Choroid plexus epithelial cell (primary cell): ENCODE measurements around the gene KCNC4.

Experiments used
- DNase-seq: peaks from one replicate; pipeline ENCODE4 v3.0.0-alpha.2; 2010; ENCODE audit warnings: low read depth
- H3K4me3 ChIP-seq: 2 replicates; pipeline ENCODE4 v1.5.1; 2011; ENCODE audit warnings: low read depth, mild to moderate bottlenecking, control low read depth, low read length, moderate library complexity
- TF ChIP-seq, protein P1 (sequence below): conservative IDR thresholded peaks from 2 replicates; pipeline ENCODE4 v1.5.1; 2011; ENCODE audit warnings: low read depth, mild to moderate bottlenecking, control low read depth, inconsistent platforms, low read length, moderate library complexity

Gene KCNC4

GRCh38 chr1:110209715-110210603, at the start of gene KCNC4:
TSS of gene KCNC4 (plus strand) at chr1:110210314. CDS start at chr1:110211500, 1,186 bp downstream.
- TF ChIP-seq, protein P1, sequence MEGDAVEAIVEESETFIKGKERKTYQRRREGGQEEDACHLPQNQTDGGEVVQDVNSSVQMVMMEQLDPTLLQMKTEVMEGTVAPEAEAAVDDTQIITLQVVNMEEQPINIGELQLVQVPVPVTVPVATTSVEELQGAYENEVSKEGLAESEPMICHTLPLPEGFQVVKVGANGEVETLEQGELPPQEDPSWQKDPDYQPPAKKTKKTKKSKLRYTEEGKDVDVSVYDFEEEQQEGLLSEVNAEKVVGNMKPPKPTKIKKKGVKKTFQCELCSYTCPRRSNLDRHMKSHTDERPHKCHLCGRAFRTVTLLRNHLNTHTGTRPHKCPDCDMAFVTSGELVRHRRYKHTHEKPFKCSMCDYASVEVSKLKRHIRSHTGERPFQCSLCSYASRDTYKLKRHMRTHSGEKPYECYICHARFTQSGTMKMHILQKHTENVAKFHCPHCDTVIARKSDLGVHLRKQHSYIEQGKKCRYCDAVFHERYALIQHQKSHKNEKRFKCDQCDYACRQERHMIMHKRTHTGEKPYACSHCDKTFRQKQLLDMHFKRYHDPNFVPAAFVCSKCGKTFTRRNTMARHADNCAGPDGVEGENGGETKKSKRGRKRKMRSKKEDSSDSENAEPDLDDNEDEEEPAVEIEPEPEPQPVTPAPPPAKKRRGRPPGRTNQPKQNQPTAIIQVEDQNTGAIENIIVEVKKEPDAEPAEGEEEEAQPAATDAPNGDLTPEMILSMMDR, result no peak
- peak within 1 kb of the TSS; percentile 46 for H3K4me3 ChIP-seq
- peak; percentile 47 for DNase-seq

DNA sequence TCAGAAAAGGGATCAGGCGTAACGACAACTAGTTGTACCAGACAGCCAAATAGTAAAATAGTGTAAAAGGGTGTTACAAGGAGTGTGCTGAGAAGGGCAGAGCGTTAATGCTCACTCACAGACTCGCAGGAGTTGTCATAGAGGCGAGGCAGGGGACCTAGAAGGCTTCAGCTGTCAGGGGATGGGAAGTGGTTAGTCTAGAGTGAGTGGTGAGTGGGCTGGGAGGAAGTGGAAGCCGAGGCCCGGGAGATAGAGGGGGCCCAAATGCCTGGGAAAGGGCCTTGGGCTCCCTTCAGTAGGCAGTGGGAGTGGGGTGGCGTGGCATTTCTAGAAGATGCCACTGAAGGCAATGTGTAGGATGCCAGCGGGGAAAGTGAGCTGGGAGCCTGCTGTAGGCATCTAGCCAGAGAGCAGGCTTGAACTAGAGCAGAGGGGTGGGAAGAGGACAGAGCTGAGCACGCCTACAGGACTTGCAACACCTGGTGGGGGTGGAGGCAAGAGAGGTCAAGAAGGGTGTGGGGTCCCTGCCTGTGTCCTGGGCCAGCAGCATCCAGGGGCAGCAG, 49.5 kb upstream of the KCNC4 start:
- DNase-seq, result no peak
- H3K4me3 ChIP-seq, result no peak overlapping the region
- TF ChIP-seq, protein P1, result no peak

- DNase-seq, result no peak
- TF ChIP-seq, protein P1, result no peak
- no peak overlapping the region for H3K4me3 ChIP-seq
These were observed 48.9 kb upstream of the KCNC4 start for GRCh38 chr1:110161165-110161564.

GRCh38 chr1:110161849-110162248, 48.3 kb upstream of the KCNC4 start:
- TF ChIP-seq, protein P1, result no peak
- DNase-seq, result no peak
- no peak overlapping the region for H3K4me3 ChIP-seq

DNA sequence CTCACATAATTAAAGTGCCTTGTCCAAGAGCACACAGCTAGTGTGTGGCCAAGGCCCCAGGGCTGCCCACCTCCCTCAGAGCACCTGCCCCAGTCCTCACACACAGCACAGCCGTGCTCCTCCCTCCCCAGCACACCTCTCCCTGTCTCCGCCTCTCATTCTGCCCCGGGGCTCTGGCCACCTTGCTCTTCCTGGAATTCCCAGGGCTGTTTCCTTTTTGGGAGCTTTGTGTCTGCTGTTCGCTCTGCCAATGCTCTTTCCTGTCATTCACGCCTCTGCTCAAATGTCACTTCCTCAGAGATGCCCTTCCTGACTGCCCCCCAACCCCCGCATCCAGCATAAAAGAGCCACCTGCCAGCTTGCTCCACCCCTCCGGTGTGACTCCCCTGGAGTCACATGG, 46.5 kb upstream of the KCNC4 start:
- DNase-seq, result no peak
- no peak overlapping the region for H3K4me3 ChIP-seq
- TF ChIP-seq, protein P1, result no peak

GRCh38 chr1:110164725-110165350, 45.3 kb upstream of the KCNC4 start:
- no peak overlapping the region for H3K4me3 ChIP-seq
- no peak for DNase-seq
- TF ChIP-seq, protein P1, result no peak
